Neural crest cell (in vitro differentiated cells): ENCODE results near the gene VRK1. TPM values are rescaled to one million over a fixed set of nuclear protein-coding genes. Genes with fewer than 3 reads are reported as not detected.

Source experiments
- DNase-seq: peaks from one replicate; pipeline ENCODE4 v3.0.0; 2021; ENCODE audit warnings: low read depth, mixed read lengths, low spot score
- H3K27ac Mint-ChIP-seq: one replicate; pipeline ENCODE4 v1.8.0; 2021; ENCODE audit warnings: mild to moderate bottlenecking, mixed read lengths; ENCODE audit not compliant: unreplicated experiment
- H3K27me3 Mint-ChIP-seq: 2 replicates; pipeline ENCODE4 v1.8.0; 2021; ENCODE audit warnings: low read depth, mild to moderate bottlenecking, mixed read lengths
- H3K36me3 Mint-ChIP-seq: 2 replicates; pipeline ENCODE4 v1.8.0; 2021; ENCODE audit warnings: low read depth, mild to moderate bottlenecking, mixed read lengths
- H3K4me1 Mint-ChIP-seq: 2 replicates; pipeline ENCODE4 v1.8.0; 2021; ENCODE audit warnings: mixed read lengths
- H3K4me3 Mint-ChIP-seq: one replicate; pipeline ENCODE4 v1.8.0; 2021; ENCODE audit warnings: mild to moderate bottlenecking, mixed read lengths
- H3K9me3 Mint-ChIP-seq: 2 replicates; pipeline ENCODE4 v1.8.0; 2021; ENCODE audit warnings: mixed read lengths
- CTCF ChIP-seq: fragments of 200-600 bp; sonication (generic); conservative IDR thresholded peaks from 2 replicates; pipeline ENCODE4 v1.5.0; 2021; ENCODE audit warnings: antibody characterized with exemption, mild to moderate bottlenecking
- total RNA-seq: library from RNA; stranded (reverse); gene quantifications from 2 replicates; pipeline ENCODE4 v1.2.1, GENCODE V29; 2021

The VRK1 gene
- total RNA-seq, 1 donor from 2014 or later: 62.1 TPM

GRCh38 chr14:96920820-96921219 is 123.6 kb downstream of the VRK1 start:
- no peak overlapping the region for H3K27ac Mint-ChIP-seq
- peaks cover 3% of the 10 kb centered on the region for H3K9me3 Mint-ChIP-seq
- H3K4me1 Mint-ChIP-seq: peaks cover 8% of the 10 kb centered on the region
- H3K4me3 Mint-ChIP-seq: no peak overlapping the region
- no peak for TF ChIP-seq CTCF
- H3K36me3 Mint-ChIP-seq: peaks cover 6% of the 10 kb centered on the region
- no peak for DNase-seq
- no peaks in the 10 kb centered on the region for H3K27me3 Mint-ChIP-seq

- peaks cover under 1% of the 10 kb centered on the region for H3K4me1 Mint-ChIP-seq
- peaks cover 3% of the 10 kb centered on the region for H3K9me3 Mint-ChIP-seq
- H3K36me3 Mint-ChIP-seq: peaks cover 6% of the 10 kb centered on the region
Measured at GRCh38 chr14:96922986-96923385, 125.8 kb downstream of the VRK1 start.

GRCh38 chr14:96925422-96925821 is 128.2 kb downstream of the VRK1 start:
- no peaks in the 10 kb centered on the region for H3K27me3 Mint-ChIP-seq

More at GRCh38 chr14:96922986-96923385, 125.8 kb downstream of the VRK1 start:
- no peak for TF ChIP-seq CTCF
- Mint-ChIP-seq H3K27me3 (no peaks in the 10 kb centered on the region), H3K27ac (no peak overlapping the region), H3K4me3 (no peak overlapping the region)
- DNase-seq: no peak

GRCh38 chr14:96926001-96926400 is 128.8 kb downstream of the VRK1 start:
- H3K4me3 Mint-ChIP-seq: no peak overlapping the region
- H3K27ac Mint-ChIP-seq: no peak overlapping the region

More at GRCh38 chr14:96925422-96925821, 128.2 kb downstream of the VRK1 start:
- Mint-ChIP-seq H3K4me1 (no peaks in the 10 kb centered on the region), H3K36me3 (peaks cover 6% of the 10 kb centered on the region), H3K4me3 (no peak overlapping the region), H3K9me3 (peaks cover 3% of the 10 kb centered on the region), H3K27ac (no peak overlapping the region)
- DNase-seq: no peak
- no peak for TF ChIP-seq CTCF

GRCh38 chr14:96928779-96929380 is 131.7 kb downstream of the VRK1 start:
- no peaks in the 10 kb centered on the region for H3K36me3 Mint-ChIP-seq
- TF ChIP-seq CTCF: no peak
- no peak overlapping the region for H3K27ac Mint-ChIP-seq
- no peaks in the 10 kb centered on the region for H3K9me3 Mint-ChIP-seq
- no peaks in the 10 kb centered on the region for H3K27me3 Mint-ChIP-seq
- no peak for DNase-seq
- H3K4me1 Mint-ChIP-seq: no peaks in the 10 kb centered on the region
- H3K4me3 Mint-ChIP-seq: no peak overlapping the region

More at GRCh38 chr14:96926001-96926400, 128.8 kb downstream of the VRK1 start:
- no peak for TF ChIP-seq CTCF
- Mint-ChIP-seq H3K9me3 (peaks cover 3% of the 10 kb centered on the region), H3K4me1 (no peaks in the 10 kb centered on the region), H3K36me3 (peaks cover 6% of the 10 kb centered on the region), H3K27me3 (no peaks in the 10 kb centered on the region)
- DNase-seq: no peak
